H9 (cell line): ENCODE data around the gene ROCK2. TPM values are rescaled to one million over a fixed set of nuclear protein-coding genes. Genes with fewer than 3 reads are reported as not detected.

Experiments
- DNase-seq: peaks from one replicate; pipeline ENCODE4 v3.0.0-alpha.2; 2017
- H2AFZ ChIP-seq: one replicate; pipeline ENCODE4 v1.6.1; 2013; ENCODE audit warnings: mild to moderate bottlenecking, low read length, control low read depth, moderate library complexity
- H2AK5ac ChIP-seq: 2 replicates; pipeline ENCODE4 v1.6.1; 2013; ENCODE audit warnings: low read length, control low read depth, mixed read lengths; ENCODE audit not compliant: insufficient read length
- H2BK120ac ChIP-seq: one replicate; pipeline ENCODE4 v1.6.1; 2013; ENCODE audit warnings: low read depth, mild to moderate bottlenecking, low read length, control low read depth, inconsistent platforms; ENCODE audit not compliant: poor library complexity, severe bottlenecking
- H2BK12ac ChIP-seq: 2 replicates; pipeline ENCODE4 v1.6.1; 2013; ENCODE audit warnings: low read length, control low read depth, mixed read lengths, low read depth; ENCODE audit not compliant: insufficient read length
- H2BK15ac ChIP-seq: 2 replicates; pipeline ENCODE4 v1.6.1; 2013; ENCODE audit warnings: low read depth, low read length, control low read depth
- H2BK20ac ChIP-seq: one replicate; pipeline ENCODE4 v1.6.1; 2013; ENCODE audit warnings: low read depth, mild to moderate bottlenecking, low read length, control low read depth, inconsistent platforms; ENCODE audit not compliant: poor library complexity, severe bottlenecking
- H2BK5ac ChIP-seq: 2 replicates; pipeline ENCODE4 v1.6.1; 2013; ENCODE audit warnings: low read length, control low read depth, mixed read lengths; ENCODE audit not compliant: insufficient read length
- H3K14ac ChIP-seq: 2 replicates; pipeline ENCODE4 v1.6.1; 2013; ENCODE audit warnings: low read length, control low read depth; ENCODE audit not compliant: insufficient read depth
- H3K18ac ChIP-seq: 2 replicates; pipeline ENCODE4 v1.6.1; 2013; ENCODE audit warnings: low read depth, mild to moderate bottlenecking, mixed read lengths, low read length, control low read depth; ENCODE audit not compliant: insufficient read length
- H3K23ac ChIP-seq: 2 replicates; pipeline ENCODE4 v1.6.1; 2013; ENCODE audit warnings: low read length, control low read depth, mixed read lengths, low read depth; ENCODE audit not compliant: insufficient read length
- H3K23me2 ChIP-seq: 2 replicates; pipeline ENCODE4 v1.6.1; 2013; ENCODE audit warnings: low read depth, mild to moderate bottlenecking, mixed read lengths, low read length, control low read depth; ENCODE audit not compliant: insufficient read length, poor library complexity, severe bottlenecking
- H3K27ac ChIP-seq: 2 replicates; pipeline ENCODE4 v1.5.1; 2013; ENCODE audit warnings: low read length, control low read depth, mixed read lengths, low read depth; ENCODE audit not compliant: insufficient read length
- H3K27me3 ChIP-seq: 2 replicates; pipeline ENCODE4 v1.6.1; 2013; ENCODE audit warnings: low read length, control low read depth, inconsistent platforms; ENCODE audit not compliant: insufficient read depth
- H3K4ac ChIP-seq: 2 replicates; pipeline ENCODE4 v1.6.1; 2013; ENCODE audit warnings: low read depth, mild to moderate bottlenecking, control low read depth, inconsistent platforms, low read length, moderate library complexity
- H3K4me1 ChIP-seq: 2 replicates; pipeline ENCODE4 v1.6.1; 2013; ENCODE audit warnings: low read length, control low read depth, inconsistent platforms; ENCODE audit not compliant: insufficient read depth
- H3K4me2 ChIP-seq: 2 replicates; pipeline ENCODE4 v1.6.1; 2013; ENCODE audit warnings: low read length, control low read depth, mixed read lengths; ENCODE audit not compliant: insufficient read length, insufficient read depth
- H3K56ac ChIP-seq: 2 replicates; pipeline ENCODE4 v1.6.1; 2013; ENCODE audit warnings: low read depth, mild to moderate bottlenecking, mixed read lengths, low read length, control low read depth; ENCODE audit not compliant: insufficient read length
- H3K79me1 ChIP-seq: 2 replicates; pipeline ENCODE4 v1.6.1; 2013; ENCODE audit warnings: low read depth, mild to moderate bottlenecking, moderate library complexity, low read length, control low read depth, inconsistent platforms; ENCODE audit not compliant: insufficient read depth, poor library complexity, severe bottlenecking
- H3K79me2 ChIP-seq: 2 replicates; pipeline ENCODE4 v1.6.1; 2013; ENCODE audit warnings: low read length, control low read depth, inconsistent platforms; ENCODE audit not compliant: insufficient read depth
- H3K9ac ChIP-seq: 2 replicates; pipeline ENCODE4 v1.6.1; 2013; ENCODE audit warnings: low read length, control low read depth, mixed read lengths; ENCODE audit not compliant: insufficient read length; ENCODE audit errors: extremely low read depth
- H3K9me3 ChIP-seq: one replicate; pipeline ENCODE4 v1.6.1; 2013; ENCODE audit warnings: low read depth, low read length, inconsistent platforms; ENCODE audit not compliant: control insufficient read depth
- H3T11ph ChIP-seq: one replicate; pipeline ENCODE4 v1.6.1; 2013; ENCODE audit warnings: mild to moderate bottlenecking, low read length, control low read depth, inconsistent platforms
- H4K20me1 ChIP-seq: one replicate; pipeline ENCODE4 v1.6.1; 2013; ENCODE audit not compliant: control insufficient read depth, insufficient read length, insufficient read depth
- H4K5ac ChIP-seq: 2 replicates; pipeline ENCODE4 v1.6.1; 2013; ENCODE audit warnings: low read depth, mild to moderate bottlenecking, mixed read lengths, low read length, control low read depth; ENCODE audit not compliant: insufficient read length
- H4K8ac ChIP-seq: replicated peaks from 2 replicates; pipeline ENCODE4 v1.6.1; 2013; ENCODE audit warnings: low read length, control low read depth, mixed read lengths, low read depth; ENCODE audit not compliant: insufficient read length
- H4K91ac ChIP-seq: 2 replicates; pipeline ENCODE4 v1.6.1; 2013; ENCODE audit warnings: low read depth, mild to moderate bottlenecking, moderate library complexity, mixed read lengths, low read length, control low read depth; ENCODE audit not compliant: insufficient read length
- H3K27ac Mint-ChIP-seq, 3 experiments: 2 replicates in 2 of 3; 3 replicates in 1 of 3; pipeline ENCODE4 v1.8.0; 2020 to 2021; ENCODE audit warnings: mixed read lengths in 3 of 3, mild to moderate bottlenecking in 1 of 3, moderate library complexity in 1 of 3
- H3K27me3 Mint-ChIP-seq: 2 replicates; pipeline ENCODE4 v1.8.0; 2021; ENCODE audit warnings: low read depth, mild to moderate bottlenecking, moderate library complexity, mixed read lengths
- H3K36me3 Mint-ChIP-seq, 3 experiments: 2 replicates in 2 of 3; 3 replicates in 1 of 3; pipeline ENCODE4 v1.8.0; 2020 to 2021; ENCODE audit warnings: low read depth in 3 of 3, mixed read lengths in 3 of 3; ENCODE audit not compliant: insufficient read depth in 1 of 3
- H3K4me1 Mint-ChIP-seq, 2 experiments: 2 replicates each; pipeline ENCODE4 v1.8.0; 2020; ENCODE audit warnings: mixed read lengths in 2 of 2
- H3K4me3 Mint-ChIP-seq, 2 experiments: 2 replicates in 1 of 2; 3 replicates in 1 of 2; pipeline ENCODE4 v1.8.0; 2020 to 2021; ENCODE audit warnings: mild to moderate bottlenecking in 2 of 2, mixed read lengths in 2 of 2, moderate library complexity in 1 of 2
- H3K9me3 Mint-ChIP-seq, 2 experiments: 2 replicates in 1 of 2; 3 replicates in 1 of 2; pipeline ENCODE4 v1.8.0; 2020; ENCODE audit warnings: mild to moderate bottlenecking in 2 of 2, mixed read lengths in 2 of 2, moderate library complexity in 1 of 2
- CTCF ChIP-seq: fragments of 200-600 bp; sonication (generic); conservative IDR thresholded peaks from 3 replicates; pipeline ENCODE4 v1.8.0; 2021; ENCODE audit warnings: antibody characterized with exemption, mild to moderate bottlenecking
- WGBS: extraction: QIAGEN DNeasy Blood & Tissue Kit; methylation state at CpG from one replicate; pipeline ENCODE4 v1.1.7; 2013; ENCODE audit warnings: missing lambda C conversion rate, low lambda C conversion rate, mixed read lengths; ENCODE audit not compliant: insufficient read length; ENCODE audit errors: extremely low coverage; 5-methylcytosine and 5-hydroxymethylcytosine counted together
- total RNA-seq: library from RNA; stranded (reverse); gene quantifications from 2 replicates; pipeline ENCODE4 v1.2.1, GENCODE V29; 2021

Gene ROCK2
- total RNA-seq, 1 experiment from 2014 or later, result 33.2 TPM

GRCh38 chr2:11336189-11336588 lies 8.2 kb downstream of the ROCK2 start:
- no peaks in the 10 kb centered on the region for H3K27me3 Mint-ChIP-seq
- H3K18ac ChIP-seq, result no peak overlapping the region
- no peak overlapping the region for H3T11ph ChIP-seq
- no peak overlapping the region for H2BK120ac ChIP-seq
- H3K36me3 Mint-ChIP-seq, result peaks cover 2 to 14% (median 12%) of the 10 kb centered on the region in 3 experiments; a peak in 6 of 7 replicates
- no peak overlapping the region for H2BK12ac ChIP-seq
- H4K5ac ChIP-seq, result no peak overlapping the region
- H2BK20ac ChIP-seq, result no peak overlapping the region
- peaks cover 9% of the 10 kb centered on the region for H3K79me1 ChIP-seq
- WGBS, result no CpG with 5 or more reads among the region's 1 CpG
- H3K27ac Mint-ChIP-seq, result peak overlapping the region in 1 of 3 experiments; percentile 61; a peak in 1 of 7 replicates
- H4K8ac ChIP-seq, result no peak overlapping the region
- H3K23ac ChIP-seq, result no peak overlapping the region
- no peaks in the 10 kb centered on the region for H3K4me1 ChIP-seq
- H3K9ac ChIP-seq, result no peak overlapping the region
- TF ChIP-seq CTCF, result no peak
- no peak overlapping the region for H4K91ac ChIP-seq
- no peak for DNase-seq
- peaks cover 9 to 14% of the 10 kb centered on the region in 2 experiments; a peak in 4 of 5 replicates for H3K9me3 Mint-ChIP-seq
- no peak overlapping the region for H3K14ac ChIP-seq
- H3K4me3 Mint-ChIP-seq, result no peak overlapping the region
- H3K79me2 ChIP-seq, result peaks cover 23% of the 10 kb centered on the region
- no peak overlapping the region for H2AK5ac ChIP-seq
- H2AFZ ChIP-seq, result no peak overlapping the region
- H3K4me2 ChIP-seq, result no peak overlapping the region
- H3K9me3 ChIP-seq, result no peaks in the 10 kb centered on the region
- H2BK15ac ChIP-seq, result no peak overlapping the region
- no peak overlapping the region for H3K4ac ChIP-seq
- H2BK5ac ChIP-seq, result no peak overlapping the region
- no peaks in the 10 kb centered on the region for H4K20me1 ChIP-seq
- H3K27me3 ChIP-seq, result no peaks in the 10 kb centered on the region
- no peak overlapping the region for H3K56ac ChIP-seq
- no peak overlapping the region for H3K27ac ChIP-seq
- H3K4me1 Mint-ChIP-seq, result peaks cover 7 to 14% of the 10 kb centered on the region in 2 experiments
- no peaks in the 10 kb centered on the region for H3K23me2 ChIP-seq
